Stimulated activated CD8-positive, alpha-beta memory T cell treated with anti-CD3 and anti-CD28 coated beads, Interleukin-15, amount 100 ng/mL, for 4 hours (primary cell): ENCODE data around the gene PRKAG2.
"Not testable (repeated sequence)": the region's sequence is repeated elsewhere in the genome, so short reads cannot be mapped to it uniquely, and the experiment has no call there.

Experiments used
- DNase-seq, 2 donors: peaks; one replicate each; pipeline ENCODE4 v3.0.0-alpha.2; 2020; ENCODE audit warnings: low read depth in 2 of 2

Gene PRKAG2

DNA sequence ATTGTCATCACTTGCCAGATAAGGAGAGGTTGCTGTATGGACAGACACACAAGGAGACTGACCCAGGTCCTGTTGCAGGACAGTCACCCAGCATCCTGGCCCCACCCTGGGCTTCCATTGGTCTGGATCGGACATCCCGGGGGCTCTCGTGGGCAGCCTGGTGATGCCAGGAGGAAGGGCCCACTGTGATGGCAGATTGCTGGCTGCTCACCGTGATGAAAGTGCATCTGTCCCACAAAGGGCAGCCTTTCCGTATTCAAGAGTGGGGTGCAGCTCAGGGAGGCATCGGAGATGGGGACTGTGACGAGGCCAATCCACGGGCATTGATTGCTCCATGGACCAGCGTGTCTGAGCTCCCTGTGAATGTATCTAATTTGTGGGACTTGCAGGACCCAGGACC is 41.3 kb downstream of the PRKAG2 start:
- DNase-seq, result no peak

DNA sequence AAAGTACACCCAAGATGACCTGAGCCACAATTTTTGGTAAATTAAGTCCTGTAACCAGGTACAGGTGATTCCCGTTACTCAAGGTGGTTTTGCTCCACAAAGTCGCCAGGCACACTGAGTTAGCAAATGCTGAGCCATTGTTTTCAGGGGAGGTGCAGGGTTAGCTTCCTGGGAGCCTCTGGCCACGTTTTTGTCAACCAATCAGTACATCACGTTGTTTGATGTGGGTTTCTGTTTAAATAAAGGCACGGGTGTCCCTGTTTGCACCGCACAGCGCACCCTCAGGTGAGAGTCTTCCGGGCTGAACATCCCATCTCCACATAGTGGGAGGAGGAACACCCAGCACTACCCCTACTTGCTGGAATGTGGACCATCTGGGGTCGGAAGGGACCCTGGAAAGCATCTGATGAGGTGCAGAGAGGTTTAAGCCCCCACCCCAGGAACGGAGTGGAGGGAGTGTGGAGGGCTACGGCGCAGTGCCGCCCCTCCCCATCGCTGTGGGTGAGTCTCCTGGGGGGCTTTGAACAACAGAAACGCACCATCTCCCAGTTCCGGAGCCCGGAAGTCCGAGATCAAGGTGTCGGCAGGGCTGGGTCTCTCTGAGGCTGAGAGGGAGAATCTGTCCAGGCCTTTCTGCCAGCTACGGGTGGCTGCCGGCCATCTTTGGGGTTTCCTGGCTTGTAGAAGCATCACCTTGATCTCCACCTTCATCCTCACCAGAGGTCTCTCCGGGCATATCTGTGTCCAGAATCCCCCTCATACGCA is 42.5 kb downstream of the PRKAG2 start:
- no peak for DNase-seq

DNA sequence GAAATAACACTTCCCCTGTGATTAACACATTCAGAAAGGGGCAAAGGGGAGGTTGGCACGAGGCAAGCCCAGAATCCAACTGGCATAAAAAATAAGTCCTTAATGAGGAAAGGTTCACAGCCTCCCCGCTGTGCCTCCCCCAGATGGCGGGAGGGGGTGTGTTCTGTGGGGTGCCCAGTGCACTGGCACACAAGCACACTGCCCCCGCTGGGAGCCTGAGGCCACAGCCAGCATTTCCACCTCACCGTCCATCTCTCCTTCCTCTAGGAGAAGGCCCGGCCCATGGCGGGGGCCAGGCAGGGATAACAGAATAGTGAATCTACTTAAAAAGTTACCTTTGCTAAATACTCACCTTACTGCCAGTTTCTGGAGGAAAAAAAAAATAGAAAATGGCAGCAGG is 43.2 kb downstream of the PRKAG2 start:
- DNase-seq, result no peak

DNA sequence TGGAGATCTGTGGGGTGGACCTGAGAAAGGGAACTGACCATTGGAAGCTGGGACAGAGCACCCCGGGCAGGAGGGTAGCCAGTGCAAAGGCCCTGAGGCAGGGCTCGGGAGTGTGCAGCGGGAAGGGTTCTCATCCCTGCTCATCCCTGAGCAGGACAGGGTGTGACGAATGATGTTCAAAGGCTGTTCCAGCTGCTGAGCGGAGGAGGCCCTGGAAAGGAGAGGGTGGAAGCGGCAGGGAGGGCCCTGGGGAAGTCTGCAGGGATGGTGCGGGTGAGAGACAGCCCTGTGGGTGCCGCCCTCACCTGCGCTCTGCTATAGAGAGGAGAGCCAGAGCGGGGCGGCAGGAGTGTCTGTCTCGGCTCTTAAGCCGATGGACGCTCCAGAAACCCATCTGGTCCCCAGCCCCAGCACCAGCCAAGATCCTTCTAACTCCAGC is 43.7 kb downstream of the PRKAG2 start:
- no peak for DNase-seq

DNA sequence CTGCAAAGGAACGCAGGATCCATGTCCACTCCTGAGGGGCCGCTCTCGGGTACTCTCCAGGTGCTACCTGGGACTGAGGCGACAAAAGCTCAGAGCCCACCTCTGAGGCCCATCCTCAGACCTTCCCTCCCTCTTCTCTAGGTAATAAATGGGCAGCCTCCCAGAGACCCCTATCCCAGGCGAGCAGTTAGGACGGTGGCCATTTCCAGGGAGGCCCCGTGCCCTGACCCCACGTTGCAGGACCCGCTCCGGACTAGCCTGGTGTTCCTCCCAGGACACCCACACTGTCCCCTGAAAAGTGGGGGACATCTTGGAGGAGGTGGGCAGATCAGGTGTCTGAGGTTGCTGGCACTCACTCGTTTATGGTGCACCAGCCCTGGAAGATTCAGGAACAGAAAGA is 44.3 kb downstream of the PRKAG2 start:
- DNase-seq, result no peak

DNA sequence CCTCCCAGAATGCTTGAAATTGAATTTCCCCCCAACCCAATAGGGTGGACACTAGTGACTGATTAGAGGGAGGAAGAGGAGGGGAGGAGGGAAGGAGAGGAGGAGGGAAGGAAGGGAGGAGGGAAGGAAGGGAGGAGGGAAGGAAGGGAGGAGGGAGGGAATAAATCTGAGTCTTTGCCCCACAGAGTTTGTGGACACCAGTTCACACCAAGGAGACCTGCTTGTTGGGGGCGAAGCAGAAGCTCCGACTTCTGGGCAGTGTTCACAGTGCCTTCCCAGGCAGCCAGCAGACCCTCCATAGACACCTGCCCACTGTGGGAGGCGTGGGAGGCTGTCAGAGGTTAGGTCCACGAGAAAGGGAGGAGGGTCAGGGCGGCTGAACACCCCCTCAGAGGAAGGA is 44.8 kb downstream of the PRKAG2 start:
- DNase-seq, result no peak

DNA sequence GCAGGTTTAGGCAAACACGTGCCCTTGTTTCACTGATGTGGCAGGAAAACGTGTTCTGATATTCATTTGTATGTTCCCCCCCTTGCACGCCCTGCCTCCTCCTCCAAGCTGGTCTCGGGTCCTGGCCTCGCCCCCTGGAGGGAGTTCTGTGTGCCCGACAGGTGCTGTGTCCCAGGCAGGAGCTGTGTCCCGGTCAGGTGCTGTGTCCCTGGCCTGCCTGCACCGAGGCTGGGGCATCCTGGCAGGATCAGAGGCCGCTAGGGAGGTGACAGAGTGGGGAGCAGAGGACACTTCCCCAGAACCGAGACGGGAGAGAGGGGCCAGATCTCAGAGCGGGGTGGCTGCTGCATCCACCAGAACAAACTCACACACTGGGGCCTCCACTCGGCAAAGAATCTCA is 45.3 kb downstream of the PRKAG2 start:
- DNase-seq, result no peak

DNA sequence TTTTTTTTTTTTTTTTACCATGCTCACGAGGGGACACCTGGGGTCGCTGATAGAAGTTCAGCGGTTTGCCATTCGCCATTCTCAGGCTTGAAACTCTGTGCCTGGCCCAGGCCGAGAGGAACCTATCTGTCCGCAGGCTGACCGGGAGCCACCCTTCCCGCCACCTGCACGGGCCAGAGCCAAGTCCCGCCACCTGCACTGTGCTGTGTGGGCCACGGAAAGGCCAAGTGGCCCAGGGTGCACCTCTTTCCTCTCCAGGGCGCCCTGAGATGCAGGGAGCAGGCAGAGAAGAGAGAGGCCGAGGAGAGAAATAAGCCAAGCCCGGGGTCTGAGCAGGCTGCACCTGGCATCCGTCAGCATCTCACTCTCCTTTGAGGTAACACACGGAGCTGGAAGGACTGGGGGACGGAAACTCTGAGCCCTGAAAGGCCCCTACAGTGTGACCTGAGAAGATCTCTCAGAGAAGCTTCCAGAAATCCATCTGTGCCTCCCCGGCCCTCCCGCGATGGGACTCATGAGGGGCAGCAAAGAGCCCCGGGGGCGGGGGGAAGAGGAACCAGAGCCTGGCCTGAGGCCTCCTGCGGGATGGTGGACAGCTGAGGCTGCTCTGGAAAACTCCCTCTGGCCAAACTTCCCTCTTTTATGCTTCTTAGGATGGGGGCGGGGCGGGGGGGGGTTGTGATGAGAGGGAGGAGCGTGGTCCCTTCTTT is 46.6 kb downstream of the PRKAG2 start:
- DNase-seq, result no peak

DNA sequence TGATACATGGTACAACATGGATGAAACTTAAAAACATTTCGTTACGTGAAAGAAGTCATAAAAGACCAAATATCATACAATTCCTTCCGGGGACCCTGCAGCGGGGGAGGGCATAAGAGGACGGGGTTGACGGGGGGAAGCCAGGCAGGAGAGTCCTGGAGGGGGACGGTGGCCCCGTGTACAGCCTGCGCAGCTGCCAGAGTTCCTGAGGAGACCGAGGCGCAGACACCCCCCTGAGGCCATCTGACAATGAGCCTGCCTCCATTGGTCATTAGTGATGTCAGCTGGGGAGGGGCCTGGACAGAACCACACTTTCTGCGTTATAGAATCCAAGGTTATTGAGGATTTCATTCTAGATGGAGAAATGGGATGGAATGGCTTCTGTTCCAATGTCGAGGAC is 47.2 kb downstream of the PRKAG2 start:
- DNase-seq, result no peak

DNA sequence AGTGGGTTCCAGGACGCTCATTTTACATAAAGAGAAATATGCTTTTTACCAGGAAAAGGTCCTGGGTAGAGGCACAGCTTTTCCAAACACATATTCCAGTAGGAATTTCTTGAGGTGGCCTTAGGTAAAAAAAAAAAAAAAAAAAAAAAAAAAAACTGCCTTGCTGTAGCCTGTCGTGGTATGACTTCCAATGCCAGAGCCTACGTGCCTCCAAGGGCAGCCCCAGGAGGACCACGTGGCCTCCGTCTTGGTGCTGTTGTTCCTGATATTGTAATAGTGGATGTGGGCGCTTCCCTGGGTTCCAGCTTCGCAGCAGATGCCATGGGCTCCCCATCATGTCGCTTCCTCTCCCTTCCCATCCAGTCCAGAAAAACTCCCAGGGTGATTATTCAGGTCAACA is 49.3 kb downstream of the PRKAG2 start:
- DNase-seq, result no peak

DNA sequence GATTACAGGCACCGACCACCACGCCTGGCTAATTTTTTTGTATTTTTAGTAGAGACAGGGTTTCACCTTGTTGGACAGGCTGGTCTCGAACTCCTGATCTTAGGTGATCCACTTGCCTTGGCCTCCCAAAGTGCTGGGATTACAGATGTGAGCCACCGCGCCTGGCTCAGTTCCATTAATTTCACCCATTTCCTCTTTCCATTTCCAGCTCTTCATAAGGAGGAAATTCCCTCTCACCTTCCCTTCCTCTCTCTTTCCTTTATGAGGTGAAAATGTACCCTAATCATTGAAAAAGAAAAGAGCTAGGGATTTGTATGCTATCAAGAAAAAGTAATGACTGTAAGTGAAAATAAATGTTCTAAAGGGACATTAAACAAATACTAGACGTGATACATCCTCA is 50.6 kb downstream of the PRKAG2 start:
- not testable (repeated sequence) for DNase-seq

DNA sequence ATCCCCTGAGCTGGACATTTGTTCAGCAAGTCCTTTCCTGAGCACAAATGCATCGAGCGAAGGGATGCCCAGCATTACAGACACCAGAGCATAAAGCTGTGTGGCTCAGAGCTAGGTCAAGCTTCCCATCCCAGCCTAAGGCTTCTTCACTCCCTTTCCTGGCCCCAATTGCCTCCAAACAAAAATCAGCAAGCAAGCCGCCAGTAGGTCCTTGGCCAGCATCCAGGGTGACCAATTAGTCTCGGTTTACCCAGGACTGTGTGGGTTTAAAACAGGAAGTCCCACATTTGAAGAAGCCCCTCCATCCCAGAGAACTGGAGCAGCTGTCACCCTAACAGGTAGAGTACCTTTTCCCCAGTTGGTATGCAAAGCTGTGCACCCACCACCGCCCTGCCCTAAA is 51.2 kb downstream of the PRKAG2 start:
- DNase-seq, result no peak

DNA sequence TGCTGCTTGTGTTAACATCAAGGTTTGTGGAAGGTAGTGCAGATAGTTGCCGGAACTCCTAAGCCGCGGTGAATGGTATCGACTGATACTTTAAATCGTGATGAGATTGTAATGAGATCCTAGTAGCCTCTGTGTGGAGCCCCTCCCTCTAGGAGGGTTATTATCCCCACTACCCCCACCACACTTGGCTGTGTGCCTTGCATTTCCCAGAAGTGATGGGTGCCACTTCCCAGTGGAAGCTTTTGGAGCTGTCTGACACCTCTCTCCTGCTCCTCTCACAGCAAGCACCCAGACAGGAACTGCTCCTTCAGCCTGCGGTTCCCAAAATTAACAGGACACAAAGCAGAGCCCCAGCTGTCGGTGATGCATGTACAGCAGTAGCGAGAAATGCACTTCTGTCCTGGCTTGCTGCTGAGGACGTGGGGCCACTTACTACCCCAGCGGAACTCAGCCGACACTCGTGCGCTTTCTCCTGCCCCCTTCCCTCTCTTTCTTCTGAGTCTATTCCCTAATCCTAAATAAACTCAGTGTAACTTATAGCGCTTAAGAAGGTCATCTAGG is 52.5 kb downstream of the PRKAG2 start:
- DNase-seq, result no peak

DNA sequence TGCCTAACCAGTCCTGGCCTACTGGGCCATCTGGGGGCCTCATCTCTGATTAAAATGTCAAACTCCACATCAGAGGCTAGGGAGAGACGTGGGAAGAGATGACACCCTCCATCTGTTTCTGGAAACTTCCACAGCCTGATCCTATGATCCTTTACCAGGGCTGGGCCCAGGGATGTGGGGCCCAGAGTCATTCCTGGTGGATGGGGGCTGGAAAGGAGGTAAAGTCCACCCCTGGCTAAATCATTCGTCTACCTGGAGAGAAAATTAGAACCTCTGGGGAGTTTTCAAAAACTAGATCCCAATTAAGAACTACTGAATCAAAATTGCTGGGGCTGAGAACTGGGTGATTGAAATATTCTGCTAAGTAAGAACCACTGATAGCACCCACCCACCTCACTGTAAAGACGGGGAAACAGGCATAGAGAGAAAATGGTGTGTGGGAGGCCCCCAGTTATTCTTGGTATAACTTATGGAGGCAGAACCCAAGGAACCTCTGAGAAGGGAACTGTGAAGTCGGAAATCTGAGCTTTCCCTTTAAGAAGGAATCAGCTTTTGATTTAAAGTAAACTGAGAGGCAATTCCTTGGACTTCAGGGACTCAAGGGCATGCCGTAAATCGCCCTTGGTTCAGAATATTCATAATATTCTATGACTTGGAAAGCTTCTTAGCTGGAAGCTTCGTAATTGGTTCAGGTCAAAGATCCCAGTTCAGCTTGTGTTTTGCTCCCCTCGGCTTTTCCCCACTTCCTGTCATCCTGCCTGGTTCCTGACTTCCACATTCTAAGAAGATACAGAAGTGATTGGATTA is 53.1 kb downstream of the PRKAG2 start:
- no peak for DNase-seq

DNA sequence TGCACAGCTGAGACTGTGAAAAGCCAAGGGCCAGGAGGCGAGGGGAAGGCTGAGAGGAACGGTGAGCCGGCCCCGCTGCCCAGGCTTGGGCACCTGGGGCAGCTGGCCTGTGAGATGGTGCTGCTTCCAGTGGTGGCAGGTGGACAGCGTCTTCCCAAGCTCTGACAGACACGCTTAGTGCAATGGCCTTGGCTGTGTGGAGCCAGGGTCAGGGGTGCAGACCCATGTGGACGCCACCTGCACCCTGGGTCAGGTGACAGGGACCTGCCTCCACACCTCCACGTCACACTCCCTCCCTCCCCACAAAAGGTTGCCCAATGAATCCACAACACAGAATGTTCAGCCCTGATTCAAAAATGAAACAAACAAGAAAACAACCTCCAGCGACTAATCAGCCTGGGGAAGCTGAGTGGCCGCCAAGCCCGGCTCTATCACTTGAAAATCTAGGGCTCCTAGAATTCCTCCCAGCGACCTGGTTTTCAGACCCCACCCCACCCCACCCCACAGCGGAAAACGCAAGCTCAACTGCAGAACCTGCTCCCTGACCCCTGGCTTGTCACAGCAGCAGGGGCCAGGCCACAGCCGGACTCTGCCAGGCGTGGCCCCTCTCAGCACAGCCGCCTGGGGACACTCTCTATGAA is 54.3 kb downstream of the PRKAG2 start:
- no peak for DNase-seq

DNA sequence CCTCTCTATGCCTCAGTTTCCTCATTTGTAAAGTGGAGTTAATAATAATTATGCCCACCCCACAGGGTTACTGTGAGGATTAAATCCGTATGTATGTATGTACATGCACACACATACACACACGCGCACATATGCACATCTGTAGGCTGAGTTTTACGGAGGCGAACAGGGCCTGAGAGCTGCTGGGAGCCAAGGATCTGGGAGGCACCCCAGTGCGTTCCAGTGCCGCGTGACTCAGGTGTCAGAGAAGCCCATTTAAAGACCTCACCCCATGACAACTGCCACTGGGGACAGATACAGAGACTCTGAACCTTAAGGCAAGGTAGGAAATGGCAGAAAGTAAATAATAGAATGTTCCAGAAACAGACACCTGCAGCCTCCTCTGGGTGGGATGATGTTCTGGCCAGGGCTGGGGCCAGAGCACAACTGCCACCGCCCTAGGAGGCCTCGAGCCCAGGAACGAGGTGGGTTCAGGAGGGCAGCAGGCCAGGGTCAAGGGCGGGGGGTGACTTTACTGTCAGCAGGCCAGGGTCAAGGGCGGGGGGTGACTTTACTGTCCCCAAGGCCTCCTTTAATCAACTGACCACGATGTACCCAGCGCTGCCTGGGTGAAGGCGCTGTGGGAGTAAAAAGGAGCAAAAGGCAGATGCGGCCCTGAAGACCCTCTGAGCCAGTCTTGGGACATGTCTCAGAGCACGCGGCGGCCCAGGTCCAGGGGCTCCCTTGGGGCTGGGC is 54.9 kb downstream of the PRKAG2 start:
- no peak for DNase-seq

DNA sequence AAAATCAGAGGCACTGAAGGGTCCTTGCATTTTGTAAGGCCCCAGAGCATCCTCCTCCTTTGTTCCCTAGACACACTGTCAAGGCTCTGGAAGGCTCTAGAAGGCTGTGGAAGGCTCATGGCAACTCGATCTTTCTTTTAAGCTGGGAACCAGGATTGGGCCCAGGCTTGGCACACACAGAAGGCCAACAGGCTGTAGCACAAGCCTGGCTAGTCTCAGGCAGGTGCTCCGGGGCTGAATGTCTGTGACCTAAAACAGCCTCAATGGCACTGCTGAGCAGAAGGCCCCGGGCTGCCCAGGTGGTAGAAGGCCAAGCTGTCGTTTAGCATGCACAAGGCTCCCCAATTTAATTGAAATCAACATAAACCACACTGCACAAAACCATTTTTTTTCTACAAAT is 55.7 kb downstream of the PRKAG2 start:
- no peak for DNase-seq

DNA sequence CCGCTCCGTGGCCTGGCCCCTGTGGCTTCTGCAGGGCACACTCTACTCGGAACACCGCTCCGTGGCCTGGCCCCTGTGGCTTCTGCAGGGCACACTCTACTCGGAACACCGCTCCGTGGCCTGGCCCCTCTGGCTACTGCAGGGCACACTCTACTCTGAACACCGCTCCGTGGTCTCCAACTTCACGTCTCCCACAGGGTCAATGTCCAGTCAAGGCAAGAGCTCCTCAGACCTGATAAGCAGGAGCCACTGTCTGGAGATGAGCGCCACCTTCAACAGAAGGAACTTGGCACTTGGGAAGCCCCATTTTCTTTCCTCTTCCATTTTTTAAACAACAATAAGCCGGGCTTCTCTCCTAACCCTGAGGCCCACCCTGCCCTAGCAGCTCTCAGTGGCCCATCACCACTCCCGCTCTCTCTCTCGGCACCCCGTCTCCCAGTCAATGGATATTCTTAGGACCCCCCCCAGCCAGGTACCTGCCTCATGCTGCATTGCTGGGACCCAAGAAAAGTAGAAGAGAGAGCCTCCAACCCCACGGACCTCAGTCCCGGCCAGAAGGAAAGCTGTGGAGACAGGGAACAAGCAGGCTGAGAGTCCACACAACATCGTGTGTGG is 56.3 kb downstream of the PRKAG2 start:
- DNase-seq, result no peak

DNA sequence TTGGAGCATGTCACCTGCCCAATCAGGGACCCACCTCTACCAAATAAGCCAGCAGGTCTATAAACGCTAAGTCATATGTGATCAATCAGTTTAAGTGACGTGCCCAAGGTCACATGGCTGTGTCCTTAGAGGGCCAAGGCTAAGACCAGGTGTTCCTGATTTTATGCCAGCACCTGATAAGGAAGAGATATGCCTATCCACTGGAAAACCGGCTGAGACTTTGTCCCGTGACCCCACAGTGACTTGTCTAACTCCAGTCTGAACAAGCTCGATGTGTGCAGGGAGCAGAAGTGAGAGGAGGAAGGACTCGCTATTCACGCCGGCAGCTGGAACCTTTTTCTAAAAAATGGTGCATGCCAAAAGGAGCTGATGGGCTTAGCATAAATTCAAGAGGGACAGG is 57.0 kb downstream of the PRKAG2 start:
- no peak for DNase-seq

DNA sequence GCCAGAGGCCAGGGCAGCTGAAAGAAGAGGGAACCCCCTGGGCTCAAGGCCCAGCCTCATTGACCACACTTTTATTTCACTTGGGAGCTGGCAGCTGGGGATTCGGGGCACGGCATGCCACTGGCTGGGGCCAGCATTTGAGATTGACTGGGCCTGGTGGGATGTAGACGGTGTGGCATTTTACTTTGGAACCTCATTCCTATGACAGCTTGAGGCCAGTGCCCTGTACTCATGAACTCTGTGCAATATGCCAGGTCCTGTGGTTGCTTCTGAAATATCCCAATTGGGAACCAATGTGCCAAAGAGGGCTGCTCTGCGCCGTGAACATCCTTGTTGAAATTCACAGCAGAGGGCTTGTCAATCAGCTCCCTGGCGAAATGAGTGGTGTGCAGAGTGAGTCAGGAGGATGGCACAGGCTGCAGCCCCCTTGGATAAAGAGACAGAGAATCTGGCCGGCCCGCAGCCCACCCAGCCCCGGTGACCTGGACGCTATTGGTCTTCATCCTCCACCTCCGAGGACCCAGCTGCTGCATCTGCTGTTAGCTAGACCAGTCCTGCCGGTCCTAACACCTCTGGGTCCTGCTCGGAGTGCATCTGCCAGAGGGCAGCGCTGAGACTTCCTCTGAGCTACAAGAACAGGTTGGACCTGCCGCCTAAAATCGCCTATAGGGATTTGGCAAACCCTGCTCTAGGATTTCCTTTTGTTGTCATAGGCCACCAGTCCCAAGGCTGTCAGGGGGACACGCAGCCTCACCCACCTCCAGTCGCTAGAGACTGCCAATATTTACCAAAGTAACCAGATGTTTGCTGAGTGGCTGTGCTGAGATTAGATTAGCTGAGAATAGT is 58.0 kb downstream of the PRKAG2 start:
- DNase-seq, result no peak
